Spleen (tissue), 11 donors: ENCODE measurements around the gene FADS3. TPM values are rescaled to one million over a fixed set of nuclear protein-coding genes. Genes with fewer than 3 reads are reported as not detected.

Source experiments
- DNase-seq: peaks from one replicate; pipeline ENCODE4 v3.0.0-alpha.2; 2020
- H3K27ac ChIP-seq, 8 donors: fragments of 200-600 bp; sonication (generic) in 7 of 8; 1 replicate in 4 of 8; 2 replicates in 4 of 8; pipeline versions ENCODE4 v1.5.0 to v1.8.0; 2016 to 2021; ENCODE audit warnings: inconsistent platforms in 4 of 8, mild to moderate bottlenecking in 4 of 8, moderate library complexity in 1 of 8
- H3K27me3 ChIP-seq, 7 donors: fragments of 200-600 bp; sonication (generic) in 6 of 7; replicated peaks in 1 of 7; 1 replicate in 4 of 7; 2 replicates in 3 of 7; pipeline versions ENCODE4 v1.5.0 to v1.8.0; 2016 to 2021; ENCODE audit warnings: inconsistent platforms in 3 of 7, mild to moderate bottlenecking in 1 of 7
- H3K36me3 ChIP-seq, 6 donors: fragments of 200-600 bp; sonication (generic) in 5 of 6; 1 replicate in 4 of 6; 2 replicates in 2 of 6; pipeline versions ENCODE4 v1.5.0 to v1.8.0; 2016 to 2021; ENCODE audit warnings: inconsistent platforms in 2 of 6
- H3K4me1 ChIP-seq, 6 donors: fragments of 200-600 bp; sonication (generic) in 5 of 6; 1 replicate in 3 of 6; 2 replicates in 3 of 6; pipeline versions ENCODE4 v1.5.0 to v1.8.0; 2016 to 2021; ENCODE audit warnings: inconsistent platforms in 3 of 6
- H3K4me3 ChIP-seq, 8 donors: fragments of 200-600 bp; sonication (generic) in 7 of 8; 1 replicate in 4 of 8; 2 replicates in 4 of 8; pipeline versions ENCODE4 v1.5.0 to v1.8.0; 2016 to 2021; ENCODE audit warnings: inconsistent platforms in 4 of 8, mild to moderate bottlenecking in 4 of 8, moderate library complexity in 2 of 8
- H3K9me3 ChIP-seq, 8 donors: fragments of 200-600 bp; sonication (generic) in 7 of 8; 1 replicate in 4 of 8; 2 replicates in 4 of 8; pipeline versions ENCODE4 v1.5.0 to v1.8.0; 2016 to 2021; ENCODE audit warnings: inconsistent platforms in 4 of 8
- POLR2A ChIP-seq, 3 donors: fragments of 450-650 bp; IDR thresholded peaks; one replicate each; pipeline ENCODE4 v1.5.1; 2017; ENCODE audit warnings: antibody characterized with exemption in 3 of 3, mild to moderate bottlenecking in 1 of 3
- POLR2AphosphoS5 ChIP-seq, 3 donors: sonication (generic); formaldehyde crosslinking; IDR thresholded peaks; one replicate each; pipeline ENCODE4 v1.5.1; 2017; ENCODE audit warnings: antibody characterized with exemption in 3 of 3
- WGBS, 5 donors: extraction: QIAGEN DNeasy Blood & Tissue Kit in 3 of 5; methylation state at CpG; one replicate each; pipeline versions ENCODE4 v1.1.5 to v1.1.7; 2013 to 2018; 5-methylcytosine and 5-hydroxymethylcytosine counted together
- intact Hi-C: fragments of 100-400 bp; cut with DNase I; formaldehyde crosslinking; loops from one replicate; pipeline ENCODE4 v1.15.0; 2023; ENCODE audit warnings: low total_unique reads
- polyA plus RNA-seq, 3 donors: library from polyadenylated mRNA; stranded (reverse); fragments of 200-250 nt; gene quantifications; one replicate each; pipeline ENCODE4 v1.2.1, GENCODE V29; 2013
- total RNA-seq, 7 donors: library from RNA; depleted of rRNA in 3 of 7; stranded (reverse); fragments of >200 nt in 3 of 7; fragmentation: NEBNext Ultra II Directional in 4 of 7; extraction: Animal tissue kit (Norgen Biotek cat#: 25700) in 4 of 7; gene quantifications; one replicate each; pipeline versions ENCODE4 v1.1.0 to v1.2.1, GENCODE V29; 2016 to 2021
- TF ChIP-seq, protein P1 (sequence below), 11 experiments: fragments of 200-600 bp in 7 of 11; fragments of 450-650 bp in 4 of 11; sonication (generic) in 4 of 11; IDR thresholded peaks in 8 of 11; conservative IDR thresholded peaks in 3 of 11; 1 replicate in 7 of 11; 2 replicates in 4 of 11; pipeline versions ENCODE4 v1.4.0 to v1.8.0; 2016 to 2021; ENCODE audit warnings: antibody characterized with exemption in 11 of 11, inconsistent platforms in 4 of 11, mild to moderate bottlenecking in 1 of 11
- donor health status: healthy with polysubstance abuse.
- donor health status: DM: no; HTN: no; CAD: no; lungs with moderate emphysema.
- donor health status: DM: no; HTN: no; CAD: no.
- donor health status: Bipolar disorder and iron deficiency.
- donor health status: healthy.
- donor health status: DM: no; HTN: no; CAD: no.
- donor health status: DM: yes; HTN: yes; CAD: no.

The FADS3 gene
- total and polyA plus RNA-seq, 10 donors, result 26.3 to 63.6 (median 38.5) TPM

DNA sequence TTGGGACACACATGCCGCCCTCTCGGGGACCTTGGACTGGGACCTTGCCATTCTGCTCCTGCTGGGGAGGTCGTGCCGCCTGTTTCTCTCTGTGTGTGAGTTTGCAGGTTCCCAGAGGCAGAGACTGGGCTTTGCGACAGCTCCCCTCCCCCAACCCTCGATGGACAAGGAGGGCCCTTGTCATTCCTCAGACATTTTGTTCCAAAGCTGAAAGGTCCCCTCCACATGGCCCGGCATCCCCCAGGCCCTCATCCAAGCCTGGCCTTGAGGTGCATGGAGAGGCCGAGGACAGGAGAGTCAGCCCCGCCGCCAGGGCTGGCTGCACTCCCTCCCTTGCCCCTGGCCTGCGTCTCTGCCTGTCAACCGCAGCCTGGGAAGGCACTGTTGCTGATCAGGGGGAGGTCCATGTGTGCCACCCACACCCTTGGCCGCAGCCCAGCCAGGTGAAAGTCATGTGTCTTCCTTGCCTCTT, 37.6 kb downstream of the FADS3 start:
- TF ChIP-seq POLR2A (IDR thresholded peaks at IDR 0.05) (no peak), POLR2AphosphoS5 (IDR thresholded peaks at IDR 0.05) (peak in 1 of 3 donors; percentile 22)
- TF ChIP-seq, protein P1, sequence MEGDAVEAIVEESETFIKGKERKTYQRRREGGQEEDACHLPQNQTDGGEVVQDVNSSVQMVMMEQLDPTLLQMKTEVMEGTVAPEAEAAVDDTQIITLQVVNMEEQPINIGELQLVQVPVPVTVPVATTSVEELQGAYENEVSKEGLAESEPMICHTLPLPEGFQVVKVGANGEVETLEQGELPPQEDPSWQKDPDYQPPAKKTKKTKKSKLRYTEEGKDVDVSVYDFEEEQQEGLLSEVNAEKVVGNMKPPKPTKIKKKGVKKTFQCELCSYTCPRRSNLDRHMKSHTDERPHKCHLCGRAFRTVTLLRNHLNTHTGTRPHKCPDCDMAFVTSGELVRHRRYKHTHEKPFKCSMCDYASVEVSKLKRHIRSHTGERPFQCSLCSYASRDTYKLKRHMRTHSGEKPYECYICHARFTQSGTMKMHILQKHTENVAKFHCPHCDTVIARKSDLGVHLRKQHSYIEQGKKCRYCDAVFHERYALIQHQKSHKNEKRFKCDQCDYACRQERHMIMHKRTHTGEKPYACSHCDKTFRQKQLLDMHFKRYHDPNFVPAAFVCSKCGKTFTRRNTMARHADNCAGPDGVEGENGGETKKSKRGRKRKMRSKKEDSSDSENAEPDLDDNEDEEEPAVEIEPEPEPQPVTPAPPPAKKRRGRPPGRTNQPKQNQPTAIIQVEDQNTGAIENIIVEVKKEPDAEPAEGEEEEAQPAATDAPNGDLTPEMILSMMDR (IDR thresholded peaks at IDR 0.05 in 8 of 11, conservative IDR thresholded peaks at IDR 0.05 in 3 of 11), result no peak
- Histone ChIP-seq H3K27me3 (no peaks in the 10 kb centered on the region), H3K9me3 (no peaks in the 10 kb centered on the region), H3K4me3 (no peak overlapping the region), H3K4me1 (no peaks in the 10 kb centered on the region), H3K36me3 (peaks cover 0 to 69% (median 2%) of the 10 kb centered on the region in 6 donors), H3K27ac (no peak overlapping the region)
- peak; percentile 67 for DNase-seq
- intact Hi-C loops, result no loop called here
- WGBS, 5 donors, result 77 to 94% (median 83%) methylated on average over 11 to 13 of the region's 13 CpGs

DNA sequence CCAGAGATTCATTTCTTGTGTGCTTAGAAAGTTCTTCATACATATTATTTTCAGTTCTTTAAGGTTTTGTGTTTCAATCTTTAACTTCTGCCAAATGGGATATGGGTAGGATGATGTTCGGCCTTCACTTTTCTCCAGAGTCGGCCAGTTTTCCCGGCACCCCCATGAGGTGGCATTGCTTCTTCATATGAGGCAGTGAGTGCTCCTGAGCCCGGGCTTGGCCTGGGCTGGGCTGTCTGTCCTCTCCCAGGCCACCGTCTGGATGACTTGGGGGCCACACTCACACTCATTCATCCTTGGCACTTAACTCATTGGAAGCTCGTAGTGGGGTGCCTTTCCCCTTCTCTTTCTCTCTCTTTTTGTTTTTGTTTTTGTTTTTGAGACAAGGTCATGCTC, 39.4 kb downstream of the FADS3 start:
- WGBS, 5 donors, result 90 to 95% (median 90%) methylated on average over 6 of the region's 6 CpGs
- Histone ChIP-seq H3K27me3 (no peaks in the 10 kb centered on the region), H3K36me3 (peaks cover 0 to 73% (median 2%) of the 10 kb centered on the region in 6 donors), H3K27ac (no peak overlapping the region), H3K4me3 (no peak overlapping the region), H3K9me3 (no peaks in the 10 kb centered on the region), H3K4me1 (no peaks in the 10 kb centered on the region)
- no peak for DNase-seq
- TF ChIP-seq POLR2A (IDR thresholded peaks at IDR 0.05), result no peak
- TF ChIP-seq, protein P1 (IDR thresholded peaks at IDR 0.05 in 8 of 11, conservative IDR thresholded peaks at IDR 0.05 in 3 of 11), result no peak
- TF ChIP-seq POLR2AphosphoS5 (IDR thresholded peaks at IDR 0.05), result no peak
- intact Hi-C loops, result no loop called here

DNA sequence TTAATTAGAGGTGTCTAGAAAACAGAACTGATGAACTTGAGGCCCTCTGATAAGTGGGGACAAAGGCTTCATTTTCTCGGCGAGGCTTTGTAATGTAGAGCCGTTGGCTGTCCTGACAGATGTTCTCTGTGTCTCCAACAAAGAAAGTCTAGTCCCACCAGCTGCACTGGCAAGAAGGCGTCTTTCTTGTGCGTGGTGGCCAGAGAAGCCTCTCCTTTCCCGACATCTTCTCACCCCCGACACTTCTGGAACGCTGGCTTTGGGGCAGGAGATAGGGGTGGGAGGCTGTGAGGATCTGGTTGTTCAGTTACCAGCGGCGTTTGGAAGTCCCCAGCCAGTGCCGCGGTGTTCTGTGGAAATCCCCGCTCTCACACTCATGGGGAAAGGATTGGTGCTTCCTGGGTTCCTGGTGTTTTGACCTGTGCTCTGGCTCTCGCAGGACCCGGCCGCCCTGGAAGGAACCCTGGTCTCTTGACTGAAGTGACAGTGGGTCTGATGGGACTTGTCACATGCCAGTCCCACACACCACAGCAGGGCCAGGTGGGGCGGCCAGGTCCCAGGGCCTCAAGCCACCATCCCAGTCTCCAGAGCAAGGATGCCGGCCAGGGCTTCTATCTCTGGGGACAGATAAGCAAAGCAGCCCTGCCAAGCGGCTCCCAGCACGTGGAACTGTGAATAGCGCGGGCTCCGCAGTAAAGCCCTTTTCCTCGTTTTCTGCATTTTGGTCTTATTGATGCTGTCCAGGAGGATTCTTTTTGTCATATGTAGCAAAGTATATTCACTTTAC, 40.0 kb downstream of the FADS3 start:
- Histone ChIP-seq H3K27me3 (no peaks in the 10 kb centered on the region), H3K4me3 (no peak overlapping the region), H3K9me3 (no peaks in the 10 kb centered on the region), H3K27ac (no peak overlapping the region), H3K4me1 (no peaks in the 10 kb centered on the region), H3K36me3 (peaks cover 0 to 72% (median 2%) of the 10 kb centered on the region in 6 donors)
- intact Hi-C loops, result no loop called here
- TF ChIP-seq POLR2AphosphoS5 (IDR thresholded peaks at IDR 0.05) (no peak), POLR2A (IDR thresholded peaks at IDR 0.05) (no peak)
- TF ChIP-seq, protein P1 (IDR thresholded peaks at IDR 0.05 in 8 of 11, conservative IDR thresholded peaks at IDR 0.05 in 3 of 11), result no peak
- DNase-seq, result peak; percentile 73
- WGBS, 5 donors, result 82 to 94% (median 91%) methylated on average over 20 to 24 of the region's 24 CpGs

DNA sequence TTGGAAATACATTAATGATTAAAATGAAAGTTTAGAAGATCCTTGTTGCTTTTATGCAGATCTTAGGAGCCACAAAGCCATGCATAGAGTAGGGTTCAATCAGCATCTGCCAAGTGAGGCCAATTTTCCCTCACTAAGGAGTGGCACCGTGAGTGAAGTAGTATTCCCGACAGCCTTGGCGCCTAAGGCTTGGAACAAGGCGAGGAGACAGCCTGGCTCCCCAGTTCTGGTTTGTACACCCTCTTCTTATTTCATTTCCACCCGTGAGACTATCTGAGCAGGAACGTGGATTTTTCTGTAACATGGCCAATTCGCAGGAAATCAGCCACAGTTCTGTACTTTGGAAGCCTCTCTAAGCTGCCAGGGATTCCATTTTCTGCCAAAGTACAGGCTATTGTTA, 40.7 kb downstream of the FADS3 start:
- Histone ChIP-seq H3K9me3 (no peaks in the 10 kb centered on the region), H3K4me1 (no peaks in the 10 kb centered on the region), H3K4me3 (no peak overlapping the region), H3K27me3 (no peaks in the 10 kb centered on the region), H3K27ac (no peak overlapping the region), H3K36me3 (peaks cover 0 to 70% (median 2%) of the 10 kb centered on the region in 6 donors)
- TF ChIP-seq POLR2A (IDR thresholded peaks at IDR 0.05) (no peak), POLR2AphosphoS5 (IDR thresholded peaks at IDR 0.05) (no peak)
- TF ChIP-seq, protein P1 (IDR thresholded peaks at IDR 0.05 in 8 of 11, conservative IDR thresholded peaks at IDR 0.05 in 3 of 11), result no peak
- intact Hi-C loops, result no loop called here
- peak; percentile 48 for DNase-seq
- WGBS, 5 donors, result 89 to 93% (median 92%) methylated on average over 7 of the region's 7 CpGs
